Effector memory CD4-positive, alpha-beta T cell (primary cell): ENCODE data around the gene CHAC1.

Experiments used
- DNase-seq, 3 donors: peaks; one replicate each; pipeline ENCODE4 v3.0.0-alpha.2; 2020
- H3K27ac ChIP-seq: 2 replicates; pipeline ENCODE4 v1.7.0; 2013; ENCODE audit warnings: mild to moderate bottlenecking, low read length, moderate library complexity; ENCODE audit not compliant: insufficient read depth, poor library complexity, severe bottlenecking
- H3K27me3 ChIP-seq: replicated peaks from 2 replicates; pipeline ENCODE4 v1.7.0; 2013; ENCODE audit warnings: mild to moderate bottlenecking, low read length; ENCODE audit not compliant: insufficient read depth, control insufficient read depth, poor library complexity, severe bottlenecking
- H3K36me3 ChIP-seq: 2 replicates; pipeline ENCODE4 v1.7.0; 2013; ENCODE audit warnings: mild to moderate bottlenecking, low read length, moderate library complexity; ENCODE audit not compliant: control insufficient read depth, insufficient read depth
- H3K4me1 ChIP-seq: 2 replicates; pipeline ENCODE4 v1.7.0; 2013; ENCODE audit warnings: low read length, mild to moderate bottlenecking; ENCODE audit not compliant: control insufficient read depth, insufficient read depth, poor library complexity, severe bottlenecking
- H3K4me3 ChIP-seq: 2 replicates; pipeline ENCODE4 v1.7.0; 2013; ENCODE audit warnings: low read length, low read depth, mild to moderate bottlenecking; ENCODE audit not compliant: insufficient read depth, poor library complexity, severe bottlenecking
- H3K9me3 ChIP-seq: 2 replicates; pipeline ENCODE4 v1.7.0; 2013; ENCODE audit warnings: mild to moderate bottlenecking, low read length, moderate library complexity; ENCODE audit not compliant: control insufficient read depth

Gene CHAC1

DNA sequence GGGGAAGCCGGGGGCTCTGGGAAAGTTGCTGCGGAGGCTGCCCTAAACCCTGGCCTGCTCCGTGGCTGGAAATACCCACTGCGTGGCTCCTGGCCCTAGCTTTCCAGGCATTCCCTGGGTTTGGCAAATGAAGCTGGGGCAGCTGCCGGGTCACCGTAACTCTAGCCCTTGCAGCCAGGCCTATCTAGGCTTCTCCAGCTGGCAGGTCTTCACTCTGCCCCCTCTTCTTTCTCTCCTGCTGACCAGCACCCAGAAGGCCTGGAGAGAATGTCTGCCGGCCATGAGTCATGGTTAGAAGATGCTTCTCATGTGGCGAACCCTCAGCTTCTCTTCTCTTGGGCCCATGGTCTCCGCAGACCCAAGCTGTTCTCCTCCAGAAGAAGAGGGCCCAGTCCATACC is 29.7 kb upstream of the CHAC1 start:
- peaks cover 32% of the 10 kb centered on the region for H3K4me1 ChIP-seq
- no peak for DNase-seq
- no peaks in the 10 kb centered on the region for H3K36me3 ChIP-seq
- H3K27me3 ChIP-seq: peaks cover 29% of the 10 kb centered on the region
- H3K27ac ChIP-seq: no peak overlapping the region
- H3K4me3 ChIP-seq: no peak overlapping the region
- H3K9me3 ChIP-seq: no peaks in the 10 kb centered on the region

DNA sequence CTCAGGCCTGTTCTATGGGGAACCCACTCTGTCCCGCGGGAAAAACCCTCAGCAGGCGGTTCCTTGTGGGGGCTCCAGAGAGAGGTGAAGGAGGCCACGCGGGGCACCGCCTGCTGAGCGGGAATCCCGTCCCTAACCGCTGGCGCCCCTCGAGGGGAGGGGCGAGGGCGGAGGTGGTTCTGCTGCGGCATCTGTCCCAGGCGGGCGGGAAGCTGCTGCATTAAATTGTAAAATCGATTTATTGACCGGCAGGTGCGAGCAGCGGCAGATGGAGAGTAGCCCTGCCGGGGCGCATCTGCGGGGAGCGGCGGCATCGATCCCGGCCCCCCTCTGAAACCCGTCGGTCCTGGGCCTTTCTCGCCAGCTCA is 27.8 kb upstream of the CHAC1 start:
- peak overlapping the region; percentile 32 for H3K4me3 ChIP-seq
- H3K4me1 ChIP-seq: peaks cover 51% of the 10 kb centered on the region
- H3K36me3 ChIP-seq: no peaks in the 10 kb centered on the region
- no peak for DNase-seq
- peaks cover 48% of the 10 kb centered on the region for H3K27me3 ChIP-seq
- H3K27ac ChIP-seq: no peak overlapping the region
- H3K9me3 ChIP-seq: no peaks in the 10 kb centered on the region

DNA sequence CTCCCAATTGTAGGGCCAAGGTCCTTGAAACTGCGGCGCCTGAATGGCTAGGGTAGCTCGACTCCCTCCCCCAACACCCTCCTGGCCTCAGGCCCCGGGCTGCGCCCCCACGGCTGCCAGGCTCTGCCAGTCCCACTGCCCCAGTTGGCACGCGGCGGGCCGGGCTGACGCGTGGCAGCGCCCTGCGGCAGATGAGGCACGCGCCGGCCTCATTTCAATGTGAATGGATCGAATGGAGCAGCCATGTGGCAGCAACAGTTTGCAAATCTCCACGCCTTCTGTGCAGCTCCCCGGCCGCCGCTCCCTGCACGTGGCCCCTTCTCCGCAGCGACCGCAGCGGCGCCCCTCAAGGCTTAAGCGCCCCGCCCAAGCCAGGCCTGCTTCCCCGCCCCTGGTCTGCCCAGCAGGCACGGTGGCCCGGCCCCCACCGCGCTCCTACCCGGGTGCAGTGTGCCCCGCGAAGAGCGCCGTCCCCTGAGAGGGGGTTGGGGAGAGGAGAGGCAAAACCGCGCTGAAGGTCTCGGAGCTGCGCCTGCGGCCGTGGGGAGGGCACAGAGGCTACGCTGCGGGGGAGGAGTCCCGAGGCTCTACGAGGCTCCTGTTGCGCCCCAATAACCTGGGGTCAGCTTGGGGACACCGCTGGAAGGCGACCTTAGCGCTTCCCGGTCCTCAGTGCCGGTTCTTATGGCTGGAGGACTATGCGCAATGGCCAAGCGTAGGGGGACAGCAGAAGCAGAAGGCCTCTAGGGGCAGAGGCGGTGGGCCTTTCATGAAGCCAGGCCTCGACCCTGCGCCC is 27.2 kb upstream of the CHAC1 start:
- DNase-seq: no peak
- peak overlapping the region; percentile 32 for H3K4me3 ChIP-seq
- no peaks in the 10 kb centered on the region for H3K9me3 ChIP-seq
- no peaks in the 10 kb centered on the region for H3K36me3 ChIP-seq
- H3K27me3 ChIP-seq: peaks cover 54% of the 10 kb centered on the region
- peaks cover 55% of the 10 kb centered on the region for H3K4me1 ChIP-seq
- H3K27ac ChIP-seq: no peak overlapping the region

DNA sequence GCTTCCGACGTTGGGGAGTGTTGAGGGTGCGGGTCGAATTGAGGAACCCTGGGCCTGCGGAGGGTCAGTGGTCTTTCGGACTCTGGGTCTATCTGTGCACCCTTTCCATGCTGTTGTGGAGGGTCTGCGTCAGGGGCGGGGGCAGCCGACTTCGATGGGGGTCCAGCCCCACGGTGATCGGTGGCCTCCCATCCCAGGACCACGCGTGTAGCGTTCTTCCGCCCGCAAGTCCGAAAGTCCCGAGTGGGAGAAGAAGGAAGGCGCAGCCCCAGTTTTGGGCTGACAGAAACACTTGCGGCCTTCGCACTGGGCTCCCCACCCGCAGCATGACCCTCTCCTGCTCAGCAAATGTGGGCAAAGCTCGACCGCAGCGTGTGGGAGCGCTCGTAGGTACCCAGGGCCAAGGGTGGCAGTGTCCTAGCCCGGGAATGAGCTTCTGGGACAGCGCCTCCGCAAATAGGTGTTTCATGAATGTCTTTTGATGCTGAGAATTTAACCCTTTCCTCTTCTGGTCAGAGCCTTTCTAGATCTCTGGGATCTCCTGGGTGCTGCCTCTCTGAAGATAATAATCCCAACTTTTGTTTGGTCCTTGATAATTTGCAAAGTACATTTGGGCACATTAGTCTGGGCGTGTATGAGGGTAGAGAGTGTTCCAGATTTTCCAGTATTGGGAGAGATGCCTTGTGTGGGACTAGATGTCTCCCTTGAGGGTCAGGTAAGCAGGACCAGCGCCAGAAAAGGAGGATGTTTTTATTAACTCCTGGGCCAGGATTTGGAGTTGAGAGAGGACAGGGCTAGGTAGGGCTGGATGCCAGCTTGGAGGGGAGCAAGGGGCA is 26.4 kb upstream of the CHAC1 start:
- Histone ChIP-seq H3K27ac (no peak overlapping the region), H3K4me3 (peak overlapping the region; percentile 58), H3K27me3 (peaks cover 62% of the 10 kb centered on the region), H3K9me3 (no peaks in the 10 kb centered on the region), H3K4me1 (peaks cover 55% of the 10 kb centered on the region), H3K36me3 (no peaks in the 10 kb centered on the region)
- DNase-seq: no peak

DNA sequence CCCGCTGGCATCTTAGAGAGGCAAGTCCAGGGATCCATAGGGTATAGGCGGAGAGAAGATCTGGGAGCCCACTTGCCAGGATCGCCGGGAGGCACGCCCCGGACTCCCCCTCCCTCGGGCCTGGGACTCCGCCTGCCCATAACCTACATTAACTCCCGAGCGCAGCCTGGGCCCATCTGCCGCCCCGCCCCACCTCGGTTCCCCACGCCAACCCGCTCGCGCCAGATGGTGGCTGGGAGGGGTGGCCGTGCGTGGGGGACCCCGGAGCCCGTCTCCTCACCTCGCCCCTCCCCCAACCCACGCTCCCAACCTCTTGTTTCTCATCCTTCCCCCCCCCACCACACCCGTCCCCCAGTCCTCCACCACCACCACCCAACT is 25.8 kb upstream of the CHAC1 start:
- H3K36me3 ChIP-seq: no peaks in the 10 kb centered on the region
- peak overlapping the region; percentile 58 for H3K4me3 ChIP-seq
- peaks cover 66% of the 10 kb centered on the region for H3K27me3 ChIP-seq
- no peak overlapping the region for H3K27ac ChIP-seq
- no peak for DNase-seq
- H3K4me1 ChIP-seq: peaks cover 55% of the 10 kb centered on the region
- no peaks in the 10 kb centered on the region for H3K9me3 ChIP-seq

DNA sequence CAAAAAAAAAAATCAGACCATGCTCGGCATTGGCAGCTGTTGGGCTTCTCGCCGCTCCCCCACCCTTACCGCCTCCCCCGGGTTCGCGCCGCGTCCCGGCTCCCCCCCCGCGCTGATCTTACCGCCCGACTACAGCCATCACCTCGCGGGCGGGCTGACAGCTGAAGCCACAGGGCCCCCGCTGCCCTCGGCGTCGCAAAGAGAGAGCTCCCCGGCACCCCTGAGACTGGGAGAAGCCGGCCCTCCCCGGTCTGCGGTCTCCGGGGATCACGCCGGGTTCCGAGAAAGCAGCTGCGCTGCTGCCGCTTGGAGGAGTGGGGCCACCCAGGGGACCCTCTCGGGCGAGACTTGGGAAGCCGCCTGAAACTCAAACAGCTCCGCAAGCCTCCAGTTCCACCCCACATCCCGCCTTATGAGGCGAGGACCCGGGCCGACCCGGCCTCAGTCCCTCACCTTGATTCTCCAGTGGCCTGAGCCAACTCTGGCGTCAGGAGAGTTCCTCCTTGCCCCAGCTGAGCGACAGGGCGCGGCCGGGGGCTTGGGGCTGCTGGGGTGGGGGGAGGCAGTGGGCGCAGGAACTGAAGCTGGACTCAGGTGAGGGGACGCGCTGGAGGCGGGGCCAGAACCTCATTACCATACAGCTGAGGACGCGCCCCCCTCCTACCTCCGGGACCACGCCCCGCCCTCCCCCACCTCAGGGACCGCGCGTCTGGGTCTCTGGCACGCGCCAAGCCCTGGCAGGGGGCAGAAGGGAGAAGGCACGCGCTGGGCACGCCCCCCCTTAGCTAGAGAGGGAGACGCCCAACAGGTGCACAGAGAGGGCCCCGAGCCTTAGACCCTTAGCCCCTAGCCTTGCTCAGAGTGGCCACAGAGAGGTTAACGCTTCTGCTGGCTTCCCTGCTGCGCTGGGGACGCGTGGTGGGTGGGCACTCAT is 25.1 kb upstream of the CHAC1 start:
- Histone ChIP-seq H3K4me3 (peak overlapping the region; percentile 58), H3K27me3 (peaks cover 66% of the 10 kb centered on the region), H3K9me3 (no peaks in the 10 kb centered on the region), H3K27ac (no peak overlapping the region), H3K4me1 (peaks cover 55% of the 10 kb centered on the region), H3K36me3 (no peaks in the 10 kb centered on the region)
- no peak for DNase-seq

DNA sequence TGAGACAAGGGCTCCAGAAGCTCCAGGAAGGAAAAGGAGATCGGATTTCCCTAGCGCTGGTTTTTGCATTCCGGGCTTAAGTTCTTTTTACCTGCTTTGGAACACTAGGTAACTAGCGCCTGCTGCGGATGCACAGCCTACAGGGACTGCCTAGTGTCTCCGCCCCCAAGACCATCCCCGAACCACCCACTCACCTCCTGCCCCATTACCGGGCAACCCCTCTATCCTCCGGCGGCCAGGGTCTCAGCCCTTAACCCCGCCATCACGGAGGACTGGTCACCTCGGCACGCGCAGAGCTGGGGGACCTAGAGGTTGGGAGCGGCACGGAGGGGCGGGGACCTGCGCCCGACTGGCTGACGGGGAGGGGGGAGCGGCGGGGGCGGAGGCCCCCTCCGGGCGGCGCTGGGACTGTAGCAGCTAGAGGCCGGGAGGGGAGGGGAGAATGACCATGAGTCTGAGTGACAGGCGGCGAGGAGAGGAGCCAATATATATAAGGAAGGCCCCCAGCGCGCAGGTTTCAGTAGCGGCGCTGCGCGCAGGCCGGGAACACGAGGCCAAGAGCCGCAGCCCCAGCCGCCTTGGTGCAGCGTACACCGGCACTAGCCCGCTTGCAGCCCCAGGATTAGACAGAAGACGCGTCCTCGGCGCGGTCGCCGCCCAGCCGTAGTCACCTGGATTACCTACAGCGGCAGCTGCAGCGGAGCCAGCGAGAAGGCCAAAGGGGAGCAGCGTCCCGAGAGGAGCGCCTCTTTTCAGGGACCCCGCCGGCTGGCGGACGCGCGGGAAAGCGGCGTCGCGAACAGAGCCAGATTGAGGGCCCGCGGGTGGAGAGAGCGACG is 24.2 kb upstream of the CHAC1 start, which contains the start of gene DLL4:
TSS of gene DLL4 (plus strand) at position 520 of the 839 bp plus-strand sequence. CDS start 329 bp downstream, outside the sequence.
- DNase-seq: peak in 1 of 3 donors; percentile 35
- H3K4me1 ChIP-seq: peaks cover 55% of the 10 kb centered on the region
- H3K27ac ChIP-seq: no peak within 1 kb of the TSS
- H3K27me3 ChIP-seq: peaks cover 66% of the 10 kb centered on the region
- peak within 1 kb of the TSS; percentile 58 for H3K4me3 ChIP-seq
- no peaks in the 10 kb centered on the region for H3K36me3 ChIP-seq
- no peaks in the 10 kb centered on the region for H3K9me3 ChIP-seq

DNA sequence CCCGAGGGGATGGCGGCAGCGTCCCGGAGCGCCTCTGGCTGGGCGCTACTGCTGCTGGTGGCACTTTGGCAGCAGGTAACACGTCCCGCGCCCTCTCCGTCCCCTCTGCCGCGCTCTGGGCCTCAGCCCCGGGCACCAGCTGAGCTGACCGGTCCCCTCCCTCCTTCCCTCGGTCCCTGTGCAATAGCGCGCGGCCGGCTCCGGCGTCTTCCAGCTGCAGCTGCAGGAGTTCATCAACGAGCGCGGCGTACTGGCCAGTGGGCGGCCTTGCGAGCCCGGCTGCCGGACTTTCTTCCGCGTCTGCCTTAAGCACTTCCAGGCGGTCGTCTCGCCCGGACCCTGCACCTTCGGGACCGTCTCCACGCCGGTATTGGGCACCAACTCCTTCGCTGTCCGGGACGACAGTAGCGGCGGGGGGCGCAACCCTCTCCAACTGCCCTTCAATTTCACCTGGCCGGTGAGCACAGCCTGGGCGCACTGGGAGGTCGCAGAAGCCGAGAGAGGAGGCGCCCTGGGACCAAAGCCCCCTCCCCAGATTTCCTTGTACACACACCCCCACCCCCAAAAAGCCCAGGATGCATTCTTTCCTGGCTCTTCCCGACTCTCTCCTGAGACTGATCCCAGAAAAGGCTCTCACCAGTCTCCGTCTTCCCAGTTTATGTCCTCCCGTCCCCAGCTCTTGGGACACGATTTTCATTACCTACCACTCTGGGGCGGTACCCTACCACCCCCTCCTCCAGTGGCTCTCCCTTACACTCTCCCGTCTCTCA is 23.4 kb upstream of the CHAC1 start:
- Histone ChIP-seq H3K4me3 (peak overlapping the region; percentile 58), H3K27ac (no peak overlapping the region), H3K4me1 (peaks cover 55% of the 10 kb centered on the region), H3K27me3 (peaks cover 66% of the 10 kb centered on the region), H3K9me3 (no peaks in the 10 kb centered on the region), H3K36me3 (no peaks in the 10 kb centered on the region)
- no peak for DNase-seq
